ENCODE measurements around the gene ATP5F1E. TPM values are rescaled to one million over a fixed set of nuclear protein-coding genes. Genes with fewer than 3 reads are reported as not detected.

Gene ATP5F1E
- total RNA-seq, 8 experiments from 2014 or later: 34.5 to 94.0 (median 69.8) TPM

DNA sequence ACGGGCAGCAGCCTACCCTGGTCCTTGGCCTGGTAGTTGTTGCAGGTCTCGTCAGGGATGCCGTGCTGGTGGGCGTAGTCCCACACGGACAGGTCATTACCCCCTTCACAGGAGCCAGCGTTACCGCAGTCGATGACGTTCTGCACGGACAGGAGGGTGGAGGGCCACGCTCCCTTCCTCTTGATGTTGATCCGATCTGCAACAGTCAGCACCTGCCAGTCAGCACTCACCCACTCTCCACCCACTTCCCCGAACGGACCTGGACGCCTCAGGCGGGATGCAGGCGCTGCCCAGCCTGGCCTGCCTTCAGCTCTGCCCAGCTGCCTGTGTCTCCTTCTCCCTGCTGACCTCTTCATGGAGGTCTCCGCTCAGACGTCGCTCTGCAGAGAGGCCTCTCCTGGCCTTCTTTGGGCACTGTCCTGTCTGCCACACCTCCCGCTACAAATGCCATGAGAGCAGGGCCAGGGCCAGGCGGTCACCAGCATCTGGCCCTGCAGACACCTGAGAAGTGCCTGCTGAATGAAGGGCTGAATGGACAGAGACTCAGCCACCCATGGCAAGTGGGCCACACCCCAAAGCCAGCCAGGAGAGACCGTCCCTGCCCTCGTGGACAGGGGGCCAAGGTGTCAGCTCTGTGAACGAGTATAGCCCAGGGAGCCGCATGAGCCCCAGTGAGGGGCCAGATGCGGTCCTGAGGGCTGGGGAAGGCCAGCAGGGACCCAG is 30.5 kb downstream of the ATP5F1E start:
- 67 to 100% (median 93%) methylated on average over 3 to 14 of the region's 27 CpGs; no CpG with 5 or more reads in 6 of the 10 experiments for WGBS, 10 experiments
- Histone ChIP-seq H3K4me1 (replicated peaks in 1 of 2) (peaks cover 6 to 11% of the 10 kb centered on the region in 2 donors), H3K27ac (no peak overlapping the region), H3K4me3 (no peak overlapping the region)
- in situ Hi-C loops (cut with MboI; ENCODE audit: low pct_unique_long_range_greater_than_20kb in 2 of 9, low sequenced_read_pairs in 9 of 9, unreplicated experiment in 9 of 9): no loop called here
- ATAC-seq (replicated peaks in 6 of 8): no peak

DNA sequence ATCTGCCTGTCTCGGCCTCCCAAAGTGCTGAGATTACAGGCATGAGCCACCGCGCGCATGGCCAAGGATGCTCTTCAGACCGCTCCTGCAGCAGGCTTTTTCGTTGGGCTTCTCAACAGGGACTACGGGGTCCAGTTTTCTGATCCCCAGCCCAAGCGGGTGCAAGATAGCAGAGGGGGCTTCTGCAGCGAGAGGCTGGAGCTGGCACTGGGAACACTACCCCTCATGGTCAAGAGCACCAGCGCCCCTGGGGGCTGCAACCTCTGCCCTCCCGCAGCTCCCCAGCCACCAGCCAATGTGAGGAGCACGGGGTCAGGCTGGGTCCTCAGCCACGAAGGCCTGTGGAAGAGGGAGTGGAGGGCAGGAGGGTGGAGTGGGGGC is 31.1 kb downstream of the ATP5F1E start:
- in situ Hi-C loops (cut with MboI; ENCODE audit: low pct_unique_long_range_greater_than_20kb in 2 of 9, low sequenced_read_pairs in 9 of 9, unreplicated experiment in 9 of 9): no loop called here
- peaks cover 4 to 13% of the 10 kb centered on the region in 2 donors for H3K4me1 ChIP-seq (replicated peaks in 1 of 2)
- no peak overlapping the region for H3K27ac ChIP-seq
- H3K4me3 ChIP-seq: no peak overlapping the region
- WGBS, 10 experiments: 67 to 70% (median 70%) methylated on average over 2 to 5 of the region's 13 CpGs; no CpG with 5 or more reads in 7 of the 10 experiments
- ATAC-seq (replicated peaks in 6 of 8): no peak

DNA sequence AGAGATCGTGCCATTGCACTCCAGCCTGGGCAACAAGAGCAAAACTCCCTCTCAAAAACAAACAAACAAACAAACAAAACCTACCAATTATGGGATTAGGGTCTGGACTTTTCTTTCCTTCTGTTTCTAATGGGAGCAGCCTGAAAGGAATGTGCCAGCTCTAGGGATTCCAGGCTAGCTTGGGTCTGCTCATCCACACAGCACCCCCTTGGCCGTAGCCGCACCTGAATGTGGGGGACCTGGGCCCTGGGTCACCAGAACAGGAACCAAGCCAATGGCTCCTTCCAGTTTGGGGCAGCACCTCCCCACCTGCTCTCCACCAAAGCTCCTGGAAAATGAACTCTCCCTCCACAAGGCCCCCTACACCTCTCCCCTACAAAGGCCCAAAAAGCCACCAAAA is 31.8 kb downstream of the ATP5F1E start:
- ATAC-seq (replicated peaks in 6 of 8): no peak
- in situ Hi-C loops (cut with MboI; ENCODE audit: low pct_unique_long_range_greater_than_20kb in 2 of 9, low sequenced_read_pairs in 9 of 9, unreplicated experiment in 9 of 9): no loop called here
- 57 to 100% (median 80%) methylated on average over 1 to 2 of the region's 3 CpGs; no CpG with 5 or more reads in 6 of the 10 experiments for WGBS, 10 experiments
- no peak overlapping the region for H3K27ac ChIP-seq
- no peak overlapping the region for H3K4me3 ChIP-seq
- H3K4me1 ChIP-seq (replicated peaks in 1 of 2): peaks cover 4 to 20% of the 10 kb centered on the region in 2 donors

DNA sequence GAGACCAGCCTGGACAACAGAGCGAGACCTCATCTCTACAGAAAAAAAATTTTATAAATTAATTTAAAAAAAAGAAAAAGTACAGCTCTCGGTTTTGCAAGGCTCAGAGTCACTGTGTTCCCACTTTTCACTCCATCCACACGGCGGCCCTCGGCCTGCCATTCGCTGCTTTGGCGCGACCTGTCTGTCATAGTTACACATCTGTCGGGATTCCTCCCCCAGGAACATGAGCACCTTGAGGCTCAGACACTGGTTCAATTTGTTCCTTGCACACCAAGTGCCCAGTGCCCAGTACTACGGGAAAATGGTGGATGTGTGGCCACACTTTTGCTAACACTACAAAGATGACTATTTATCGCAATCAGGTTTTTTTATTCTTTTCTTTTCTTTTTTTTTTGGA is 33.5 kb downstream of the ATP5F1E start:
- WGBS, 10 experiments: 80 to 100% (median 96%) methylated on average over 1 to 9 of the region's 11 CpGs; no CpG with 5 or more reads in 1 of the 10 experiments
- H3K27ac ChIP-seq: no peak overlapping the region
- in situ Hi-C loops (cut with MboI; ENCODE audit: low pct_unique_long_range_greater_than_20kb in 2 of 9, low sequenced_read_pairs in 9 of 9, unreplicated experiment in 9 of 9): no loop called here

DNA sequence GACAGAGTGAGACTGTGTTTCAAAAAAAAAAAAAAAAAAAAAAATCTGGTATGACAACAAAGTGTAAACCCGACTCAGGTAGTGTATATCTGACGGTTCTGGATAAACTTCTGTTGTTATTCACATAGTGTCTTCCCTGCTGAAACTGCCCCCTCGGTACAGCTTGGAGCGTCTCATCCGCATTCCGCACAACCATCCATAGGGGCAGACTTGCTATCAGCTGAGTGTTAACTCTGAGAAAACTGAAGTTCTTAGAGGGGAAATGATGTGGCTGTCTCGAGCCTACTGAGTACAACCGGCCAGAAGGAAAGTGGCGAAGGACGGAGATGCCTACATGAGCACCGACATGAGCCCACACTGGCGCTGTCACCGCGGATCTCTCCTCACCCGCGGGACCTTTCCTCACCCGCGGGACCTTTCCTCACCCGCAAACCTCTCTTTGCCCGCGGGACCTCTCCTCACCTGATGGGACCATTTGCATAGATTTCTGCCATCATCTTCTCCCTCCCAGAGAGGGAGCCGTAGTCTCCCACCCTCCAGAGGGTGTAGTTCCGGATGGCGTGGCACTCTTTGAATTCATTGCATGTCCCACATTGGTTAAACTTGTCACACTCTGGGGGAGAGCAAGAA is 34.9 kb downstream of the ATP5F1E start:
- Histone ChIP-seq H3K4me3 (no peak overlapping the region), H3K4me1 (replicated peaks in 1 of 2) (peaks cover 0 to 24% of the 10 kb centered on the region in 2 donors), H3K27ac (no peak overlapping the region)
- WGBS, 10 experiments: 85 to 100% (median 95%) methylated on average over 1 to 19 of the region's 24 CpGs
- peak in 1 of 8 experiments; percentile 25 for ATAC-seq (replicated peaks in 6 of 8)
- in situ Hi-C loops (cut with MboI; ENCODE audit: low pct_unique_long_range_greater_than_20kb in 2 of 9, low sequenced_read_pairs in 9 of 9, unreplicated experiment in 9 of 9): no loop called here

More for the DNA sequence above, 33.5 kb downstream of the ATP5F1E start:
- ATAC-seq (replicated peaks in 6 of 8): no peak
- H3K4me3 ChIP-seq: no peak overlapping the region
- H3K4me1 ChIP-seq (replicated peaks in 1 of 2): peaks cover 4 to 32% of the 10 kb centered on the region in 2 donors

DNA sequence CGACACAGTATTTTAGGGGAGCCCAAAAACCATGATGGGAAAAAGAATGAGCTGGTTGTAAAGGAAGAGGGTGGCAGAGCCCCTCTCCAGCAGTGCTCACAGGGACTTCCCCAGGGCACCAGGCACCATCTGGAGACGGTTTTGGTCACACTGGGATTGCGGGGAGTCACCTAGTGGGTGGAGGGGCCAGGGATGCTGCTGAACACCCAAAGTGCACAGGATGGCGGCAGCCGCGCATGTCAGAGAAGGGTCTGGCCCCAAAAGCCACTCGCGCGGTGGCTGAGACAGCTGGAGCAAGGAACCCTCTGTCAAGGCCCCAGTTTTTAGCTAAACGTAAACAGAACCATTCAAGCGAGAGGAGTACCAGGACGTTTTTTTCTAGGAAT is 35.9 kb downstream of the ATP5F1E start:
- no peak for ATAC-seq (replicated peaks in 6 of 8)
- Histone ChIP-seq H3K27ac (peak overlapping the region in 1 of 2 donors; percentile 6), H3K4me3 (no peak overlapping the region), H3K4me1 (replicated peaks in 1 of 2) (peaks cover 0 to 26% of the 10 kb centered on the region in 2 donors)
- 0 to 100% (median 90%) methylated on average over 1 to 8 of the region's 12 CpGs; no CpG with 5 or more reads in 3 of the 10 experiments for WGBS, 10 experiments
- in situ Hi-C loops (cut with MboI; ENCODE audit: low pct_unique_long_range_greater_than_20kb in 2 of 9, low sequenced_read_pairs in 9 of 9, unreplicated experiment in 9 of 9): no loop called here

DNA sequence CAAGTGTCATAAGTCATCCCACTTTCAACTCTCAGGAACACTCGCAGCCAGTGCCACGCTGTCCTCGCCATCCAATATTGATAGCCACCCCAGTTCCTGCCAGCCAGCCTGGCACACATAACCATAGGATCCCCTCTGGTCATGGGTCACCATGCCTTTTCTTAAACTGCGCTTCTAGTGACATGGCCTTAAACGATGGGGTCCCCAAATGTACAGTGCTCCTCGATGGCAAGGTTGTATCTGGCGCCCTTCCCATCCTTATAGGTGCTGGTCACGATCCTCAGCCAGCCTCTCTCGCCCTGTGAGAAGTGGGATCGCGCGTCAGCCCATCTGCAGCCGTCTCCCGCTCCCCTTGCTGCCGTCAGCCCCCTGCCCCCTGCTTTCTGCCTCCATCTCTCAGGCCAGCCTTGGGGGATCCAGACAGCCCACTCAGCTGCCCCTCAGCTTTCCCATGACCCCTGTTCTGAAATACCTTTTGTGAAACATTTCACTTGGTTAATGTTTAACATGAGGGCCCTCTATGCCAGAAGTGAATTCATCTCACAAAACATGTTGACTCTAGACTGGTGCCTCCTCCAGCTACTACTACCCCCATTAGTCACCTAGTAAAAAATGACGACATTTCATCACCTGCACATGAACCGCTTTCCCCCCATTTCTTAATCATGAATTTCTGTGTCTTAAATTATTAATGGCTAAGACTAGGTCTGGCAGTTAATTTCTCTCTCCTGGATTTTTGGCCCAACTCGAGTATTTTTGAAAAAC is 36.5 kb downstream of the ATP5F1E start:
- ATAC-seq (replicated peaks in 6 of 8): peak in 2 of 8 experiments; percentile 8 to 19
- Histone ChIP-seq H3K4me1 (replicated peaks in 1 of 2) (peaks cover 0 to 28% of the 10 kb centered on the region in 2 donors), H3K4me3 (no peak overlapping the region), H3K27ac (peak overlapping the region in 1 of 2 donors; percentile 6)
- in situ Hi-C loops (cut with MboI; ENCODE audit: low pct_unique_long_range_greater_than_20kb in 2 of 9, low sequenced_read_pairs in 9 of 9, unreplicated experiment in 9 of 9): no loop called here
- 28 to 100% (median 60%) methylated on average over 1 to 12 of the region's 18 CpGs; no CpG with 5 or more reads in 1 of the 10 experiments for whole genome bisulfite sequencing, 10 experiments

DNA sequence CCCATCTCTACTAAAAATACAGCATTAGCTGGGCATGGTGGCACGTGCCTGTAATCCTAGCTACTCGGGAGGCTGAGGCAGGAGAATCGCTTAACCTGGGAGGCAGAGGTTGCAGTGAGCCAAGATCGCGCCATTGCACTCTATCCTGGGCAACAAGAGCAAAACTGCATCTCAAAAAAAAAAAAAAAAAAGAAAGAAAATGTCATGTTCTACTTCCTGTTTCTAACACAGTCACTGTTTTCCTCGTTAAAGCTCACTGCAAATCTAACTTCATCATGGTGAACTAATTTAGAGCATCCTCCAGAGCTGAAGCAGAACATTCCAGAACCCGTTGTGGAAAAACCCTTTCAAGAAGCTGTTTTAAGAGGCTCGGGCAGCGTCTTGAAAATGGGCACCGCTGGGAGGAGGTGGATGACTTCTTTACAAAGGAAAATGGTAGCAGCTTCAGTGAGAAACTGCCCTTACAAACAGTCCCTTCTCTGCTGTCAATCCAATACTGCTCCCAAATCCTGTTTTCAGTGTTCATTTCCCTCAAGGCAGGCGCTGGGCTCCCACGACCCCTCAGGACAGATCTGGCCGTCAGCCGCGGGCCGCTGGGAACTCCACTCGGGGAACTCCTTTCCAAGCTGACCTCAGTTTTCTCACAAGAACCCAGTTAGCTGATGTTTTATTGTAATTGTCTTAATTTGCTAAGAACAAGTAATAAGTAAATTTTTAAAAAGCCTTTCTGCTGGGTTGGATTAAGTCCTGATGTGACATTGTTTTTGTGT is 37.6 kb downstream of the ATP5F1E start:
- 16 to 100% (median 78%) methylated on average over 2 to 10 of the region's 17 CpGs; no CpG with 5 or more reads in 2 of the 10 experiments for WGBS, 10 experiments
- no peak for ATAC-seq (replicated peaks in 6 of 8)
- in situ Hi-C loops (cut with MboI; ENCODE audit: low pct_unique_long_range_greater_than_20kb in 2 of 9, low sequenced_read_pairs in 9 of 9, unreplicated experiment in 9 of 9): no loop called here
- Histone ChIP-seq H3K27ac (no peak overlapping the region), H3K4me1 (replicated peaks in 1 of 2) (peaks cover 0 to 28% of the 10 kb centered on the region in 2 donors), H3K4me3 (no peak overlapping the region)

DNA sequence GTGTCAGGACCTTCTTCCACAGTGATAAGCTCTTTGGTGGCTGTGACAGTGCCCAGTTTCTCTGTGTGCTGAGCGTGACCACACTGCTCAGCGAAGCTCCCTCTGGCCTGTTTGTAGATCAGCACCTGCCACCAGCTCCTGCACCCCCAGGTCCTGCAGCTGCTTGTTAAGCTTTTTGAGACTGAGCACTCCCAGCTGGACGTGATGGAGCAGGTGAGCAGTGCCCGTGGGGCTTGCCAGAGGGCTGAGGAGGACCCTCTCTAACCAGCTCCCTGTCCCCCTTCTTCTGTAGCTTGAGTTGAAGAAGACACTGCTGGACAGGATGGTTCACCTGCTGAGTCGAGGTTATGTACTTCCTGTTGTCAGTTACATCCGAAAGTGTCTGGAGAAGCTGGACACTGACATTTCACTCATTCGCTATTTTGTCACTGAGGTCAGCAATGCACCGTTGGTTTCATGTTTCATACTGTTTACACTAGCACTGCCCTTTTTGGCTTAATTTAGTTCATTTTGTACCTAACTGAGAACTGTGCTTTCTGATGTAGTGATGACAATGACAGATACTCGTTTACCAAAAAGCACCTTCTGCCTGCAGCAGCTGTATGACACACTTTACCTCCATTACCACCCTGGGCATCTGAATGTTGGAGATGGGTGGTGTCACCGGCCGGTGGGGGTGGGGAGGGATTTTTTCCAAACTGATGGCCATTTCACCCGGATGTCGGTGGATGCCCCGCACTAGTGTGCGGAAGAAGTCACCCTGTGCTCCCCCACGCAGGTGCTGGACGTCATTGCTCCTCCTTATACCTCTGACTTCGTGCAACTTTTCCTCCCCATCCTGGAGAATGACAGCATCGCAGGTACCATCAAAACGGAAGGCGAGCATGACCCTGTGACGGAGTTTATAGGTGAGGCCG is 38.5 kb downstream of the ATP5F1E start:
- no peak overlapping the region for H3K27ac ChIP-seq

DNA sequence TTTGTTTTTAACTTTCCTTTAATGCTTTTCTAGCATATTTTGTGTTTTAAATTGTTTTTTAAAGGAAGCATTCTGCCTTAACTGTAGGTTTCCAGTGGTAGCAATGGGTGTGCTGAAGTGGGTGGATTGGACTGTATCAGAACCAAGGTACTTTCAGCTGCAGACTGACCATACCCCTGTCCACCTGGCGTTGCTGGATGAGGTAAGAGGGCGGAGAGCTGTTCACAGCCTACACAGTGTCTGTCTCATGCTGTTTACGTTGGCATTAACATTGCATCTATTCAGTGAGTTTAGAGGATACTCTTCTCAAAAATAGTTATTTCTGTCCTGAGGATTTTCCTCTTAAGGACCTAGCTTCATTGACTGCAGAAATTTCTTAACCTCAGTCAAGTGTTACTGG is 39.2 kb downstream of the ATP5F1E start:
- 69 to 100% (median 100%) methylated on average over 1 to 3 of the region's 3 CpGs; no CpG with 5 or more reads in 3 of the 10 experiments for whole genome bisulfite sequencing, 10 experiments
- H3K4me1 ChIP-seq (replicated peaks in 1 of 2): peaks cover 0 to 28% of the 10 kb centered on the region in 2 donors
- H3K27ac ChIP-seq: no peak overlapping the region
- no peak overlapping the region for H3K4me3 ChIP-seq
- in situ Hi-C loops (cut with MboI; ENCODE audit: low pct_unique_long_range_greater_than_20kb in 2 of 9, low sequenced_read_pairs in 9 of 9, unreplicated experiment in 9 of 9): no loop called here
- no peak for ATAC-seq (replicated peaks in 6 of 8)

More for the DNA sequence above, 38.5 kb downstream of the ATP5F1E start:
- 82 to 100% (median 89%) methylated on average over 2 to 15 of the region's 23 CpGs; no CpG with 5 or more reads in 3 of the 10 experiments for WGBS, 10 experiments
- no peak for ATAC-seq (replicated peaks in 6 of 8)
- Histone ChIP-seq H3K4me1 (replicated peaks in 1 of 2) (peaks cover 0 to 28% of the 10 kb centered on the region in 2 donors), H3K4me3 (no peak overlapping the region)
- in situ Hi-C loops (cut with MboI; ENCODE audit: low pct_unique_long_range_greater_than_20kb in 2 of 9, low sequenced_read_pairs in 9 of 9, unreplicated experiment in 9 of 9): no loop called here

DNA sequence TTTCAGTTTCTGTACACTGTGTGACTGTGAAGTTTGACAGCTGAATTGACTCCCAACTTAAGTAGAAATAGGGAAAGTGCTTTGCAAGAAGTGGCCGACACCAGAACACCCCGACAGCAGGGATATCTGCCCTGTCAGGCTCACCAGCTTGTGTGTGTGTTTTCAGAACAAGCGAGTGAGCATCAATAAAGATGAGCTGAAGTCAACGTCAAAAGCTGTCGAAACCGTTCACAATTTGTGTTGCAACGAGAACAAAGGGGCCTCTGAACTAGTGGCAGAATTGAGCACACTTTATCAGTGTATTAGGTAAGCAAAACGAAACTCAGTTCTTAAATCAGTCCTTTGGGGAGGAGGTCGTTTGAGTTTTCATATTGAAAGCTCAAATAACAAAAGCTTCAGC is 40.4 kb downstream of the ATP5F1E start:
- no peak for ATAC-seq (replicated peaks in 6 of 8)
- Histone ChIP-seq H3K4me1 (replicated peaks in 1 of 2) (peaks cover 0 to 28% of the 10 kb centered on the region in 2 donors), H3K27ac (no peak overlapping the region), H3K4me3 (no peak overlapping the region)
- in situ Hi-C loops (cut with MboI; ENCODE audit: low pct_unique_long_range_greater_than_20kb in 2 of 9, low sequenced_read_pairs in 9 of 9, unreplicated experiment in 9 of 9): no loop called here
- 73 to 93% (median 80%) methylated on average over 2 to 9 of the region's 9 CpGs for WGBS, 10 experiments

All from motor neuron (in vitro differentiated cells).